Right cardiac atrium (tissue), 5 donors: ENCODE measurements around the gene PDS5B. TPM values are rescaled to one million over a fixed set of nuclear protein-coding genes. Genes with fewer than 3 reads are reported as not detected.
"Not testable (repeated sequence)": the region's sequence is repeated elsewhere in the genome, so short reads cannot be mapped to it uniquely, and the experiment has no call there.

Source experiments
- ATAC-seq, 2 donors: fragments of 200-7000 bp; cut with Tn5 transposase; one replicate each; pipeline versions ENCODE4 v1.8.0 to v1.9.1; 2020; ENCODE audit warnings: moderate library complexity in 2 of 2, mild to moderate bottlenecking in 1 of 2
- DNase-seq, 3 donors: peaks; one replicate each; pipeline ENCODE4 v3.0.0-alpha.2; 2020
- H3K27ac ChIP-seq: one replicate; pipeline ENCODE4 v1.5.1; 2013; ENCODE audit warnings: mild to moderate bottlenecking, low read length, control low read depth, moderate library complexity
- H3K27me3 ChIP-seq: one replicate; pipeline ENCODE4 v1.6.1; 2013; ENCODE audit not compliant: control insufficient read depth, insufficient read depth
- H3K4me1 ChIP-seq: one replicate; pipeline ENCODE4 v1.6.1; 2013; ENCODE audit warnings: low read length; ENCODE audit not compliant: control insufficient read depth, insufficient read depth
- H3K4me3 ChIP-seq: one replicate; pipeline ENCODE4 v1.5.1; 2013; ENCODE audit warnings: low read length, control low read depth
- H3K9me3 ChIP-seq: one replicate; pipeline ENCODE4 v1.6.1; 2013; ENCODE audit warnings: low read length; ENCODE audit not compliant: control insufficient read depth
- WGBS: extraction: QIAGEN DNeasy Blood & Tissue Kit; methylation state at CpG from one replicate; pipeline ENCODE4 v1.1.7; 2013; 5-methylcytosine and 5-hydroxymethylcytosine counted together
- intact Hi-C, 4 donors: fragments of 100-400 bp; cut with DNase I; formaldehyde crosslinking; loops; one replicate each; pipeline versions ENCODE4 v1.11.0 to v1.14.0; 2022 to 2023
- polyA plus RNA-seq: library from polyadenylated mRNA; stranded (reverse); fragments of 200-250 nt; gene quantifications from one replicate; pipeline ENCODE4 v1.2.3, GENCODE V29; 2013
- total RNA-seq, 4 donors: library from RNA; stranded (reverse); fragmentation: NEBNext Ultra II Directional; extraction: Animal tissue kit (Norgen Biotek cat#: 25700); gene quantifications; one replicate each; pipeline ENCODE4 v1.2.1, GENCODE V29; 2021
- donor health status: healthy with polysubstance abuse.
- donor health status: DM: no; HTN: yes; CAD: no.
- donor health status: DM: no; HTN: no; CAD: no.
- donor health status: DM: no; HTN: yes; CAD: no; lungs with severe emphysema.
- donor health status: DM: yes; HTN: yes; CAD: no.

The PDS5B gene
- total and polyA plus RNA-seq, 5 donors, result 5.5 to 30.7 (median 26.5) TPM

- Histone ChIP-seq H3K9me3 (no peaks in the 10 kb centered on the region), H3K27me3 (no peaks in the 10 kb centered on the region), H3K27ac (no peak overlapping the region), H3K4me1 (no peaks in the 10 kb centered on the region), H3K4me3 (no peak overlapping the region)
- ATAC-seq (no peak), DNase-seq (no peak)
- 89% methylated on average over 6 of the region's 6 CpGs for WGBS
- intact Hi-C loops, result no loop called here
Measured at GRCh38 chr13:32682740-32683139, 96.5 kb downstream of the PDS5B start.

DNA sequence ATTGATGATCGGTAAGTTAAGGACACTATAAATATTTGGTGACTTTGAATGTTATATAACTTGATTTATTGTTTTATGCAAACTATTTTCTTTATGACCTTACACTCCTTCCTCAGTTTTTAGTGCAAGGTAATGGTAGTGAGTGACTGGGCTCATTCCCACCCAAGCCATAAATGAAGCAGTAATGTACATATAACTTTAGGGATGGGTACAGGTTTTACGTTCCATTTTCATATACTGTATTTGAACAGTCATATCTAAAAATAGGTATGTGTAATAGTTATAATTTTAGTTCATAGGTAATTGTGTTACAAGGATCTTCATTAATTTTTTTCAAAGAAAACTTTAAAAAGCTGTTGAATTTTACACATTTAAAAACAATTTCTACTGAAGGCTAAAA is 101.0 kb downstream of the PDS5B start:
- Histone ChIP-seq H3K4me1 (no peaks in the 10 kb centered on the region), H3K27me3 (no peaks in the 10 kb centered on the region), H3K27ac (no peak overlapping the region), H3K4me3 (no peak overlapping the region), H3K9me3 (no peaks in the 10 kb centered on the region)
- WGBS, result 91% methylated on average over 2 of the region's 2 CpGs
- DNase-seq (no peak), ATAC-seq (no peak)
- intact Hi-C loops, result no loop called here

DNA sequence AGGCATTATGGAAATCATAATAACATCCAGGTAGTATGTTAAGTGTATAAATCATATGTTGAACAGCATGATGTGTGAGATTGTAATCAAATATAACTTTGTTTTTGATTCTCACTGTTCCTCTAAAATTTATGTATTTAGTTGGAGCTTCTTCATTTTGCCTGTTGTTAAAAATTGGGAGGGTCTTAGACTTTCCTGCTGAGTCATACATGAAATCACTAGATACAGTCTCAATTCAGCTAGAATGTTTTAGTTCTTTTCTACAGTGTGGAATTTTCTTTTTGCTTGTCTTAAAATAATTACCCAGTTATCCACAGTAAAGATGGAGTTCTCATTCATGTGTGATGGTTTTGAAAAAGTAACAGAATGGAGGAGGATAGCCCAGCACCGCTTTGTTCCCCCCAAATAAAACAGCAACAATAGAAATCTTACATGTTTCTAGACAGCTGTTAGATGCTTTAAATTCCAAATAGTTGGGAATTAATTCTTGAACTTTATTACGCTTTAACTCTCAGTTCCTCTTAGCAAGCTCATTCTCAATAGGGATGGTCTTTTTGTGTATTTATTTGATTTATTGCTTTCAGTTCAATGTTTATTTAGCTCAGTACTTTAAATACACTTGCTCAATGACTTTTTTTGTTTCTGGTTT is 109.5 kb downstream of the PDS5B start:
- intact Hi-C loops, result no loop called here
- Histone ChIP-seq H3K27me3 (no peaks in the 10 kb centered on the region), H3K27ac (no peak overlapping the region), H3K4me1 (no peaks in the 10 kb centered on the region), H3K4me3 (no peak overlapping the region), H3K9me3 (no peaks in the 10 kb centered on the region)
- no peak for DNase-seq
- WGBS, result 87% methylated on average over 2 of the region's 2 CpGs
- no peak for ATAC-seq

DNA sequence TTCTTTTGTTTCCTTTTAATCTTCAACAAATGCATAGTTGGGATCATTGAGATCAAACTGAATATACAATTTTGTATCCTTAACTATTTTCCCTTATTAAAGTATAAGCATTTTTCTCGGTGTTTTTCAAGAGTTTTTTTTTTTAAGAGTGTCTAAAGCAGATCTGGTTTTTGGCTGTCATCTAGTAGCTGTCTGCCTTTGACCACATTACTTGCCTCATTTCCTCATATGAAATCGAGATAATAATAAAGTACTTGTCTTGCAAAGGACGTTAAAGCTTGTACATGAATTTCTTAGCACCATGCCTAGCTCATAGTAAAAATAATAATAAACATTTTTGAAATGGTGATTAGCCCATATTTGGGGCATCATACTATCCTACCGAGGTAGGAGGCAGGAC is 121.2 kb downstream of the PDS5B start:
- intact Hi-C loops, result no loop called here
- no peak for DNase-seq
- WGBS, result 81% methylated on average over 4 of the region's 4 CpGs

GRCh38 chr13:32713397-32713796 is 127.1 kb downstream of the PDS5B start:
- Histone ChIP-seq H3K27me3 (no peaks in the 10 kb centered on the region), H3K9me3 (no peaks in the 10 kb centered on the region), H3K4me1 (no peaks in the 10 kb centered on the region), H3K4me3 (no peak overlapping the region), H3K27ac (no peak overlapping the region)
- DNase-seq (no peak), ATAC-seq (no peak)
- intact Hi-C loops, result no loop called here

More for the DNA sequence above, 121.2 kb downstream of the PDS5B start:
- no peak for ATAC-seq
- Histone ChIP-seq H3K4me3 (no peak overlapping the region), H3K27ac (no peak overlapping the region), H3K9me3 (no peaks in the 10 kb centered on the region), H3K4me1 (no peaks in the 10 kb centered on the region), H3K27me3 (no peaks in the 10 kb centered on the region)

- H3K27ac ChIP-seq, H3K4me1 ChIP-seq, intact Hi-C loops, H3K4me3 ChIP-seq, H3K27me3 ChIP-seq, H3K9me3 ChIP-seq, ATAC-seq: not testable (repeated sequence)
- WGBS, result 92% methylated on average over 21 of the region's 21 CpGs
- DNase-seq, result peak in 1 of 3 donors; percentile 39
Measured at GRCh38 chr13:32716201-32716600, 129.9 kb downstream of the PDS5B start.

- DNase-seq (no peak), ATAC-seq (no peak)
- H3K9me3 ChIP-seq, result no peaks in the 10 kb centered on the region
- intact Hi-C loops, result no loop called here
- H3K4me3 ChIP-seq, result no peak overlapping the region
- 74% methylated on average over 2 of the region's 2 CpGs for WGBS
- H3K27ac ChIP-seq, result no peak overlapping the region
- H3K4me1 ChIP-seq, result no peaks in the 10 kb centered on the region
- no peaks in the 10 kb centered on the region for H3K27me3 ChIP-seq
Measured at GRCh38 chr13:32720026-32720425, 133.8 kb downstream of the PDS5B start.

DNA sequence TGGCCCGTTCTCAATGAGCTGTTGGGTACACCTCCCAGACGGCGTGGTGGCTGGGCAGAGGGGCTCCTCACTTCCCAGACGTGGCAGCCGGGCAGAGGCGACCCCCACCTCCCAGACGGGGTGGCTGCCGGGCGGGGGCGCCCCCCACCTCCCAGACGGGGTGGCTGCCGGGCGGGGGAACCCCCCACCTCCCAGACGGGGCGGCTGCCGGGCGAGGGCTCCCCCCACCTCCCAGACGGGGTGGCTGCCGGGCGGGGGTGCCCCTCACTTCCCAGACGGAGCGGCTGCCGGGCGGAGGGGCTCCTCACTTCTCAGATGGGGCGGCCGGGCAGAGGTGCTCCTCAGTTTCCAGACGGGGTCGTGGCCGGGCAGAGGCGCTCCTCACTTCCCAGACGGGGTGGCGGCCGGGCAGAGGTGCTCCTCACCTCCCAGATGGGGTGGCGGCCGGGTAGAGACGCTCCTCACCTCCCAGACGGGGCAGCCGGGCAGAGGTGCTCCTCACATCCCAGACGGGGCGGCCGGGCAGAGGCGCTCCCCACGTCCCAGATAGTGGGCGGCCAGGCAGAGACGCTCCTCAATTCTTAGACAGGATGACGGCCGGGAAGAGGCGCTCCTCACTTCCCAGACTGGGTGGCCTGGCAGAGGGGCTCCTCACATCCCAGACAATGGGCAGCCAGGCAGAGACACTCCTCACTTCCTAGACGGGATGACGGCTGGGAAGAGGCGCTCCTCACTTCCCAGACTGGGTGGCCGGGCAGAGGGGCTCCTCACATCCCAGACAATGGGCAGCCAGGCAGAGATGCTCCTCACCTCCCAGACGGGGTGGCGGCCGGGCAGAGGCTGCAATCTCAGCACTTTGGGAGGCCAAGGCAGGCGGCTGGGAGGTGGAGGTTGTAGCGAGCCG is 135.1 kb downstream of the PDS5B start:
- H3K27ac ChIP-seq, H3K4me3 ChIP-seq, intact Hi-C loops, H3K9me3 ChIP-seq, H3K27me3 ChIP-seq, H3K4me1 ChIP-seq, ATAC-seq: not testable (repeated sequence)
- peak in 1 of 3 donors; percentile 60 for DNase-seq
- 94% methylated on average over 55 of the region's 58 CpGs for WGBS

DNA sequence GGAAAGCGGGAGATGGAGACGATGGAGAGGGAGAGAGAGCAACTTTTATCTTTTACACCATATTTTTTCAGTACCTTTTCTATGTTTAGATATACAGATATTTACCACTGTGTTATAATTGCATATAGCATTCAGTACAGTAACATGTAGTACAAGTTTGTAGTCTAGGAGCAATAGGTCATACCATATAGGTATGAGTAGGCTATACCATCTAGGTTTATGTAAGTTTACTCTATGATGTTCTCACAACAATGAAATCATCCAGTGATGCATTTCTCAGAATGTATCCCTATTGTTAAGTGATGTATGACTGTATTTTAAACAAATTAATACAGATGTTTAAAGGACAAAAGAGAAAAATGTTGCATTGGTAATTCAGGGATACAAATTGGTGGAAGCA is 136.1 kb downstream of the PDS5B start:
- Histone ChIP-seq H3K27ac (no peak overlapping the region), H3K27me3 (no peaks in the 10 kb centered on the region), H3K9me3 (no peaks in the 10 kb centered on the region), H3K4me1 (peaks cover 2% of the 10 kb centered on the region), H3K4me3 (no peak overlapping the region)
- WGBS, result 98% methylated on average over 2 of the region's 2 CpGs
- ATAC-seq (no peak), DNase-seq (no peak)
- intact Hi-C loops, result no loop called here

GRCh38 chr13:32723987-32724386 is 137.7 kb downstream of the PDS5B start:
- intact Hi-C loops, result no loop called here
- no peaks in the 10 kb centered on the region for H3K9me3 ChIP-seq
- ATAC-seq (no peak), DNase-seq (no peak)
- H3K27me3 ChIP-seq, result no peaks in the 10 kb centered on the region
- H3K27ac ChIP-seq, result no peak overlapping the region
- H3K4me3 ChIP-seq, result no peak overlapping the region
- WGBS, result 78% methylated on average over 3 of the region's 3 CpGs
- H3K4me1 ChIP-seq, result peaks cover 2% of the 10 kb centered on the region

DNA sequence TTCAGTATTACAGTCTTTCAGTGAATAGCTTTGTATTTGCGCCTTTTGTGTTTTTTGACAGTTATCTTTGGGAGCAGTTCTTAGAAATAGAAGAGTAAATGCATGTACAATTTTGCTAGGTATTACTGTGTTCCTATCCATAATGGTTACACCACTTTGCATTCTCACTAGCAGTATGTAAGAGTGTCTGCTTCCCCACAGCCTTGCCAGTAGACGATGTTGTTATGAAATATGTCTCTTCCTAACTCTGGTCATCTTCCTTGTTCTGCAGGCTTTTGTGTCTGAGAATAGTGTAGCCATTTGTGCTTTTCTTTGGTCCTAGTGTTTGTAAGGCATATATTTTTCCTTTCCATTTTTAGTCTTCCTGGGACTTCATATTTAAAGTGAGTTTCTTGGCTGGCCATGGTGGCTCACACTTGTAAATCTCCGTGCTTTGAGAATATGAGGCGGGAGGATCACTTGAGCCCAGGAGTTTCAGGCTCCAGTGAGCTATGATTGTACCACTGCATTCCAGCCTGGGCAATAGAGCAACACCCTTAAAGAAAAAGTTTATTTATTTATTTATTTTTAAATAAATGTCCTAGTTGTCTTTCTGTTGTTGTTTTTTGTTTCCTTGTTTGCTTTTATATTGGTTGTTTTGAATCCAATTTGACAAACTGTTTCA is 140.3 kb downstream of the PDS5B start:
- peaks cover 2% of the 10 kb centered on the region for H3K4me1 ChIP-seq
- intact Hi-C loops, result no loop called here
- peak in 1 of 2 donors; percentile 45 for ATAC-seq
- H3K9me3 ChIP-seq, result no peaks in the 10 kb centered on the region
- H3K4me3 ChIP-seq, result no peak overlapping the region
- 82% methylated on average over 4 of the region's 4 CpGs for WGBS
- DNase-seq, result no peak
- H3K27ac ChIP-seq, result no peak overlapping the region
- H3K27me3 ChIP-seq, result no peaks in the 10 kb centered on the region
